Thoracic aorta endothelial cell (primary cell): ENCODE data around the gene STAM. TPM values are rescaled to one million over a fixed set of nuclear protein-coding genes. Genes with fewer than 3 reads are reported as not detected.

ENCODE experiments used
- small RNA-seq: library from RNA; depleted of rRNA; stranded (forward); fragments of <200 nt; gene quantifications from one replicate; pipeline ENCODE3, GENCODE V24; 2012
- total RNA-seq: library from RNA; depleted of rRNA; stranded (reverse); fragments of >200 nt; gene quantifications from 2 replicates; pipeline ENCODE4 v1.2.3, GENCODE V29; 2012

The STAM gene
- total RNA-seq: 28.6 and 35.8 TPM in 2 replicates

DNA sequence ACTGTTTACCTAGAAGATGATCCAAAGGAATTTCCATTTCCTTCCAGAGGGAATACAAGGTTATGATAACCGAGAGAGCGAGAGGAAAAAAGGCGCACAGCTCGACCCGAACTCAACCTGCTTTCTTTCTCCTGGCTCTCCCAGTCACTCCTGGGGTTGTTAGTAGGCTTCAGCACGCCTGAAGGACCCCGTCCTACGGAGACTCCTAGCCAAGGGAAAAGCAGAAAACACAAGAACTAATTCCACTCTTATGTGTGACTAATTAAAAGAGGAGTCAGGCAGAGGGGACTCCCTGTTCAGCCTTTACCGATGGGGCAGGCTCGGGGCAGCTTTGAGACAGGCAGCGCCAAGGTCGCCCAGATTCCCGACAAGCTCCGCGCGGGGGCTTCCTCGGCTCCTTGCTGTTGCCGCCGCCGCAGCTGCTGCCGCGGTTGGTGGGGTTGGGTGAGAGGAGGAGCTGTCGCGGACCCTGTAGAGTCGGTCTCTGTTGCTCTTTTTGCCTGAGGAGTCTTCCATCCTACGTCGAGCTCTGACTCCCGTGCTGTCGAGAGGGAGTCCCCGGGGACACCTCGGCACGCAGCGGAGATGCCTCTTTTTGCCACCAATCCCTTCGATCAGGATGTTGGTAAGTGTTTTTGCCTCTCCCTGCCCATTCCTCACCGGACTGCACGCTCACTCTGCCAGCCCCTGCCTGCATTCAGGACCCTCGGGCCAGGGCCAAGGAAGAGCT lies at the start of gene STAM:
Gene STAM (plus strand): TSS at position 397 of the 730 bp plus-strand sequence. CDS start 189 bp downstream, at position 586.

DNA sequence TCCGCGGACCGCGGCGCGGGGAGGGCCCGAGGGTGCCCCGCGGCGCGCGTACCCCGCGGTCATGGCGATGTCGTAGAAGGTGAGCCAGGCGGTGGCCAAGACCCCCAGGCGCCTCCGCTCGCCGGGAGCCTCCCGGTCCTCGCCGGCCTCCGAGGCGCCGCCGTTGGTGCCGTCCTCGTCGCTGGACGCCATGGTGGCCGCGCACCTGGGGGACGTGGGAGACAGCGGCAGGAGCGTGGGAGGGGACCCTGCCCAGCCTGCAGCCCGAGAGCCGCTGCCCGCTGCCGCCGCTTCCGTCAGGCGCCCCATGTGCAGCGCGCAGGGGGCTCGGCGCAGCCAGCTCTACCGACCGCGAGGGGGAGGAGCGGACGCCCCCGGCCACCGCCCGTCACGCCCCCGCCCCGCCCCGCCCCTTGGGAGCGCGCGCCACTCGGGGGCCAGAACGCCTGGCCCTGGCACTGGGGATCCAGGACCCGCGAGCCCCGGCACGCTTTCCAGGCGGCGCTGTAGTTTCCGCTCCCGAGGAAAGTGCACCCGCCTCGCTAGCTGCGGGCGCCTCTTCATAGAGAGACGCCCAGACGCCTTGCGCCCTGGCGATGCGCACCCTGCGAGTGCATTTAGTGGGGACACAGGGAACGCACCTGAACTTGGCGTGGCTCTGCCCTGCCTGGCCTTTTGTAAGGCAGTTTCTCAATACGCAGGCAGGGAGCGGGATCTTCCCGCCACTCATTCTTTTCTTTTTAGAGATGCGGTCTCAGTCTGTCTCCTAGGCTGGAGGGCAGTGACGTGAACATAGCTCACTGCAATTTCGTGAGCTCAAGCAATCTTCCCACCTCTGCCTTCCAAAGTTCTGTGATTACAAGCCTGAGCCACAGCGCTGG lies 26.7 kb upstream of the STAM start, which contains the start of gene HACD1:
Gene HACD1 (minus strand): TSS at position 344 of the 881 bp plus-strand sequence. CDS start 35 bp downstream, at position 309.

DNA sequence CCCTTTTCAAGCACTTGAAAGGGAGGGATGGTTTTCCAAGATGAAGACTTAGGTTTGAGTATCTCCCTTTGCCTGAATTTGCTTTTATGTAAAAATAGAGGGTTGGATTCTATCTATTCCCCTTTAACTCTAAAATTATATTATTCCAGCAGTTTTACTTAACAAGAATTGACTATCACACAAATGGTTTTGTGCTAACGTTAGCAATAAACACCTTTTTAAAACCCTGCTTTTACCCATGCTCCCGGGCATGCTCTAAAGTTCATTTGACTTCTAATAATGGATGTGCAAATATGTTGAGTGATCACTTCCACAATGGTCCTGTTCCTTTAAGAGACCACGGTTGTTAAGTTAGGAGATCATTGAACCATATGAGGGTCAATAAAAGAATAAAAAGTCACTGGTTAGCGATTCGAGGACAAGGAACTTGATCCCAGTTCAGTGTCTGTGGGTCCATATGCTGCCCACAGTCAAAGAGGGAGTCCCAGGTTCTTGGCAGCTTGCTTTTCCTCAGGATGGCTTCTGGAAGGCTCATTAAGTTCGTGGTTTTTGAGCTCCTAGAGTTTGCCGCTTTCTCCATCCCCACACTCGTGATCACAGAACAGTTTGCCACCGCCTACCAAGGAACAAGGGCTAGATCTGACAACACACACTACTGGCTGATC lies 108.0 kb downstream of the STAM start, which contains the start of gene TMEM236:
Gene TMEM236 (plus strand): TSS at position 421 of the 665 bp plus-strand sequence. CDS start 95 bp downstream, at position 516.

Small RNAs within 50 kb of the gene (small RNA-seq; reads per million reads assigned to genes)
- gene AC069542.2: not detected

Other genes with a start within 250 kb of the STAM start
- gene ST8SIA6, start 189.6 kb upstream of the STAM start, total RNA-seq: 0.29 and 2.3 TPM in 2 replicates
- 23.4 and 27.6 TPM in 2 replicates for gene HACD1, start 26.8 kb upstream of the STAM start, total RNA-seq
- 0.14 and 0.66 TPM in 2 replicates for gene TMEM236, start 108.0 kb downstream of the STAM start, total RNA-seq
- 0.57 and 16.2 TPM in 2 replicates for gene MRC1, start 165.2 kb downstream of the STAM start, total RNA-seq